NCI-H2196 (cell line): ENCODE data around the gene NPIPA8.
"Not testable (repeated sequence)": the region's sequence is repeated elsewhere in the genome, so short reads cannot be mapped to it uniquely, and the experiment has no call there.

Source experiments
- DNase-seq: peaks from one replicate; lab custom pipeline; 2025; ENCODE audit not compliant: unreplicated experiment; lab: John Stamatoyannopoulos, UW

Gene NPIPA8

GRCh38 chr16:18336636-18337035, at the start of gene NPIPA8:
TSS of gene NPIPA8 (minus strand) at chr16:18336736. CDS start at chr16:18332662, 4,074 bp downstream.
- DNase-seq, result not testable (repeated sequence)

GRCh38 chr16:18385285-18385684, 48.7 kb upstream of the NPIPA8 start:
- not testable (repeated sequence) for DNase-seq

- not testable (repeated sequence) for DNase-seq
Observed at GRCh38 chr16:18384869-18385268, 48.3 kb upstream of the NPIPA8 start.

DNA sequence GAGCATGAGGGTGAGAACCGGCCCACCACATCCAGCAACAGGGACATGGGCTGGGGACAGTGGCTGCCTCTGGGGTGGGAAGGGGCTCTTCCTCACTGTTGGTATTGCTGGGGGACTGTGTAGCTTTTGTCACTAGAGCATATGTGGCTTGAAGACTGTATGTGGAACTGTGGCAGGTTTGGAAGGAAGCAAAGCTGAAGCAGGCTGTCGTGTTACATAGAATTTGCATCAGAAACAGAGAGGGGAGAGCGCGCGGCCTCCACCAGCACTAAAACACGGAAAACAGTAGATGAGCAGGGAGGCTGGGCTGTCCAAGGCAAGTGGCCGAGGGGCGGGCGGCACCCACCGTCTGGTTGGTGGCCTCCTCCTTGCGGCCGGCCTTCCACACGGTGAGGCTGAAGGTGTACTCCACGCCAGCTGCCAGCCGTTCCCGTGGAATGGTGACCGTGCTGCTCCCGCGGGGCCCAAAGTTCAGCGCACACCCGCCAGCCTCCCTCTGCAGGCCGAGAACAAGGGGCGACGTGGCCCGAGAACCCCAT, 47.6 kb upstream of the NPIPA8 start:
- DNase-seq, result not testable (repeated sequence)

- DNase-seq, result not testable (repeated sequence)
Observed at GRCh38 chr16:18382696-18383095, 46.2 kb upstream of the NPIPA8 start.

GRCh38 chr16:18347742-18348141, 11.2 kb upstream of the NPIPA8 start:
- DNase-seq, result not testable (repeated sequence)

- DNase-seq, result not testable (repeated sequence)
Observed at GRCh38 chr16:18346993-18347392, 10.5 kb upstream of the NPIPA8 start.

DNA sequence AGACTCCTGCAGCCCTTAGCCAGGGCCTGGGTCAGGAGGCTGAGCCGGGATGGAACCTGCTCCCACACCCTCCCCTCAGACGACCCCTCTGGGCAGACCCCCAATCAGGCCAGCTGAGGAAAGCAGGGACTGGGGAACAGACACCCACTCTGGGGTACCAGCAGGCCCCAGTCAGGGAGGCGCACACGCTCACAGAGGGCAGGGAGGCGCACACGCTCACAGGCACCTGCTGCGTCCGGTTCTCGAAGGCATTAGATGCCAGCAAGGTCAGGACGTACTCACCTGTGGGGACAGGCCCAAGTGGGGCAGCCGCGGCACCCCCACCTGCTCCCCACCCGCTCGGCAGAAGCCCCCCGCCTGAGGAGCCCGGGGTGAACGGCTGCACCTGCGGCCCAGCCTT, 8.1 kb upstream of the NPIPA8 start:
- DNase-seq, result not testable (repeated sequence)

DNA sequence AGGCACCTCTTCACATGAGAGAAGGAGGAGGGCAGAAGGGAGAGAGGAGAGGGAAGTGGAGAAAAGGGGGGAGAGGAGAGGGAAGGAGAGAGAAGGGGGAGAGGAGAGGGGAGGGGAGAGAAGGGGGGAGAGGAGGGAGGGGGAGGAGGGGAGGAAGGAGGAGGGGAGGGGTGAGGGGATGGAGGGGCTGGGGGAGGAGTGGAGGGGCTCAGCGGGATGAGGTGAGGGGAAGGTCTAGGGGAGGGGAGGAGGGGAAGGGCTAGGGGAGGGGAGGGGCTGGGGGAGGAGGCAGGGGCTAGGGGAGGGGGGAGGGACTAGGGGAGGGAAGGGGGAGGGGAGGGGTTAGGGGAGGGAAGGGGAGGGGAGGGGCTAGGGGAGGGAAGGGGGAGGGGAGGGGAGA, 5.5 kb upstream of the NPIPA8 start:
- not testable (repeated sequence) for DNase-seq

GRCh38 chr16:18341417-18341960, 5.0 kb upstream of the NPIPA8 start:
- not testable (repeated sequence) for DNase-seq

DNA sequence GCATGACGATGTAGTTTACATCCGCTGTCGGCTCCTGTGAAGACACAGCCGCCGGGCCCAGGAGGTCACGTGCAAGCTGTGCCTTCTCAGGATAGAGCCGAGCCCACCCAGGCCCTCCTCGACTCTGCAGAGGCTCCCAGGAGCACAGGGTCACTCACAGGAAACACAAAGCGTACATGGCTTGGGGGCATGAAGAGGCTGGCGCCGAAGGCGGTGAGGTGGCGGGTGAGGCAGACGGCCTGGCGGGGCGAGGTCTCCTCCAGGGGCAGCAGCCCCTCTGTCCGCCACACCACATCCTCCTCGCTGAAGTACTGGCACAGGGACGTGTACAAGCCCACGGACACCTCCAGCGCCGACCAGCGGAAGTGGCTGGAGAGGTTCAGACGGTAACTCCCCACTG, 2.7 kb upstream of the NPIPA8 start:
- not testable (repeated sequence) for DNase-seq

GRCh38 chr16:18311811-18312210, 24.7 kb downstream of the NPIPA8 start:
- DNase-seq, result not testable (repeated sequence)

- DNase-seq, result not testable (repeated sequence)
Observed at GRCh38 chr16:18309159-18309558, 27.4 kb downstream of the NPIPA8 start.

GRCh38 chr16:18307241-18307640, 29.3 kb downstream of the NPIPA8 start:
- not testable (repeated sequence) for DNase-seq

DNA sequence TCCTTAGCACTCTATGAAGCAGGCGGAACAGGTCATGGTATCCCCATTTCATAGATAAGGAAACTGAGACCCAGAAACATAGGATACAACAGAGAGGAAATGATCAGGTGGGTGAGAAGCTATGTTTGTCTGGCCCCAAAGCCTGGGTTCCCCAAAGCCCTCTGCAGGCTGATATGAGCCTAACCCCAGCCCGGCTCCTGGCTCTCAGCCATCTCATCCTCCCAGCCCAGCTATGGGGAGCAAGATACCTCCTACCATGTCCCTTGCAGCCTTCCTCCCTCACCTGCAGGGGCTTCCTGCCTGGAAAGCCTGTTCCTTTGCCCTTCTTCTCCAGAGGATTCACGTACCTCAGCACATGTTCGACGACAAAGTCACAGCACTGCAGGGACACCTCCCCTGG, 30.5 kb downstream of the NPIPA8 start:
- not testable (repeated sequence) for DNase-seq

DNA sequence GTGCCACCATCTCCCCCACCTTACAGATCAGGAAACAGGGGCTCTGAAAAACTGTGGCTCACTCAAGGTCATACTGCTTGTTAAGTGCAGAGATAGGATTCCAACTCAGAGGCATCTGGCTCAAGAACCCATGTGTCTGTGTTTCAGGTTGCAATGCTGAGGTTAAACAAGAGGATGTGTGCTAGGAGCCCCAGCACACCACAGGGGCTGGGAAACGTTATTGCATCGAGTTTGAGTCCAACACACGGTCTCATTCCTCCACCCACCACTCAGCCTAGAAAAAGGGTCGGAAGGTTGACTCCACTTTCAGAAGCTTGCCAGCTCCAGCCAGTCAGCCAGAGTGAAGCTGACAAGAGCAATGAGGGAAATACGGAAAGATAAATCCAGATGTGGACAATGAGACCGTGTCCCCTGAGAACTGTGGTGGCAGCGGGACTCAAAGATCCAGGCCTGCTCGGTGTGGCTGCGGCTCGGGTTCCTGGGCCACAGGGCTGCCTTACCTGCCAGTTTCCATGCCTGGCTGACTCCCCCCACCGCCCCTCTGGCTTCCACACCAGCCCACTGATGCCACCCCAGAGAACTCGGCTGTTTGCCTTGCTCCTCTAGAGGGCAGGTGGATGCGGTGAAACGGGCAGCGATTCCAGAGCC, 33.4 kb downstream of the NPIPA8 start:
- DNase-seq, result not testable (repeated sequence)

GRCh38 chr16:18297714-18298113, 38.8 kb downstream of the NPIPA8 start:
- DNase-seq, result not testable (repeated sequence)

DNA sequence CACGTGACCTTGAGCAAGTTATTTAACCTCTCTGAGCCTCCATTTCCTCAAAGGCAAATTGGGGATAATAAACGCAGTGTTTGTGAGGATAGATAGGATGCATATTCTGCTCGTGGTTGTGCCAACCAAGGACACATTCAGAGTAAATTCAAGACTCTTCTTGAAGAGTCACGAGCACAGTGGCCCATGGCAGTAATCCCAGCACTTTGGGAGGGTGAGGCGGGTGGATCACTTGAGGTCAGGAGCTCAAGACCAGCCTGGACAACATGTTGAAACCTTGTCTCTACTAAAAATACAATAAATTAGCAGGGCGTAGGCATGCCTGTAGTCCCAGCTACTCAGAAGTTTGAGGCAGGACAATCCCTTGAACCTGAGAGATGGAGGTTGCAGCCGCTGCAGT, 39.6 kb downstream of the NPIPA8 start:
- DNase-seq, result not testable (repeated sequence)

- DNase-seq, result not testable (repeated sequence)
Observed at GRCh38 chr16:18294371-18294770, 42.2 kb downstream of the NPIPA8 start.

DNA sequence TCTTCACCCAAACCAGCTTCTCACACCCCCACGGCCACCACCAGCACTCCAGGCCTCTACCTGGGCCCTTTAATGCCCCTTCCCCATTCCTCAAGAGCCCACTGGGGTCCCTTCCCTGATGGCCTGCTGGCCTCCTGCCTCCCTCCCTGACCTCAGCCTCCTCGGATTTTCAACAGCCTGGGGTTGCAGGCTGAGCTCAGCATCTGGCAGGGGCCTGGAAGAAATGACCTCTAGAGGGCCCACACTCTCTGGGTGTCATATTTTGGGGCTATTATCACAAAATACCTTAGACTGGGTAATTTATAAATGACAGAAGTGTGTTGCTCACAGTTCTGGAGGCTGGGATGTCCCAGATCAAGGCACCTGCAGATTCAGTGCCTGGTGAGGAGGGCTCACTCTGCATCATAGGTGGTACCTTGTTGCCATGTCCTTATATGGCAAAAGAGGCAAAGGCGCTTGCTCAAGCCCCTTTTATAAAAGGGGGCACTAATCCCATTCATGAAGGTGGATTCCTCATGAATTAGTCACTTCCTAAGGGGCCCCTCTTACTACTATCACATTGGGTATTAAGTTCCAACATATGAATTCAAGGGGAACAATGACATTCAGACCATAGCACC, 43.1 kb downstream of the NPIPA8 start:
- DNase-seq, result not testable (repeated sequence)

- DNase-seq, result not testable (repeated sequence)
Observed at GRCh38 chr16:18290959-18291358, 45.6 kb downstream of the NPIPA8 start.

DNA sequence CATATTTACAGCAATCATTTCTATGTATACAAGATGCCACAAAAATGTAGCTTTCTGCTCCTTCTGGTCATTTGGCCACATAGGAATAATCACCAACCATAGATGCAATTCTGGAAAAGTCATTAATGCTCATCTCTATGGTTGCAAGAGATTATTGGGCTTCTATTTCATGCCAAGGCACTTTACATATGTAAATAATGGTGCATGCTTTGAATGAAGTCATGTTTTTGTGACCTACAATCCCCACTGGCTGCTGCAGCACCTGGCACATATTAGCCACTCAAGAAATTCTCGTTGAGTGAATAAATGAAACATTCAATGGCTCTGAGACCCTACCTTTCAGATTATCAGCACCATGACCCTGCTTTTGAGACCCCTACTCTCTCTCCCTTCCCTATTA, 50.2 kb downstream of the NPIPA8 start:
- not testable (repeated sequence) for DNase-seq
